ENCODE data around the gene REG1B.

Gene REG1B

GRCh38 chr2:79100285-79100684 is 12.5 kb upstream of the REG1B start:
- H3K9me2 ChIP-seq (replicated peaks; ENCODE audit: insufficient read depth, low read length): no peaks in the 10 kb centered on the region
- no peaks in the 10 kb centered on the region for H3K9me3 ChIP-seq (ENCODE audit: insufficient read depth, low read length)
- no peaks in the 10 kb centered on the region for H3F3A ChIP-seq (ENCODE audit: insufficient read depth)
- no peaks in the 10 kb centered on the region for H3K79me2 ChIP-seq (ENCODE audit: insufficient read depth, low read length)
- H2AFZ ChIP-seq (ENCODE audit: low read depth, low read length, severe bottlenecking): no peak overlapping the region
- TF ChIP-seq, protein P1, sequence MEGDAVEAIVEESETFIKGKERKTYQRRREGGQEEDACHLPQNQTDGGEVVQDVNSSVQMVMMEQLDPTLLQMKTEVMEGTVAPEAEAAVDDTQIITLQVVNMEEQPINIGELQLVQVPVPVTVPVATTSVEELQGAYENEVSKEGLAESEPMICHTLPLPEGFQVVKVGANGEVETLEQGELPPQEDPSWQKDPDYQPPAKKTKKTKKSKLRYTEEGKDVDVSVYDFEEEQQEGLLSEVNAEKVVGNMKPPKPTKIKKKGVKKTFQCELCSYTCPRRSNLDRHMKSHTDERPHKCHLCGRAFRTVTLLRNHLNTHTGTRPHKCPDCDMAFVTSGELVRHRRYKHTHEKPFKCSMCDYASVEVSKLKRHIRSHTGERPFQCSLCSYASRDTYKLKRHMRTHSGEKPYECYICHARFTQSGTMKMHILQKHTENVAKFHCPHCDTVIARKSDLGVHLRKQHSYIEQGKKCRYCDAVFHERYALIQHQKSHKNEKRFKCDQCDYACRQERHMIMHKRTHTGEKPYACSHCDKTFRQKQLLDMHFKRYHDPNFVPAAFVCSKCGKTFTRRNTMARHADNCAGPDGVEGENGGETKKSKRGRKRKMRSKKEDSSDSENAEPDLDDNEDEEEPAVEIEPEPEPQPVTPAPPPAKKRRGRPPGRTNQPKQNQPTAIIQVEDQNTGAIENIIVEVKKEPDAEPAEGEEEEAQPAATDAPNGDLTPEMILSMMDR (IDR thresholded peaks at IDR 0.05; ENCODE audit: insufficient read depth, low read length, poor library complexity, severe bottlenecking): no peak
- TF ChIP-seq EZH2phosphoT487 (conservative IDR thresholded peaks at IDR 0.05; ENCODE audit: low read length): no peak
- no peak overlapping the region for H3K9ac ChIP-seq (ENCODE audit: low read length)
- no peak overlapping the region for H3K27ac ChIP-seq (ENCODE audit: low read depth, low read length)
- H3K36me3 ChIP-seq (ENCODE audit: low read length): no peaks in the 10 kb centered on the region
- no peaks in the 10 kb centered on the region for H4K20me1 ChIP-seq (ENCODE audit: low read depth, low read length)
- no peaks in the 10 kb centered on the region for H3K27me3 ChIP-seq (ENCODE audit: low read length)
- no peak overlapping the region for H3K4me3 ChIP-seq (ENCODE audit: insufficient read depth, low read length, poor library complexity, severe bottlenecking)
- H3K4me2 ChIP-seq (ENCODE audit: low read depth, low read length, poor library complexity, severe bottlenecking): no peak overlapping the region

DNA sequence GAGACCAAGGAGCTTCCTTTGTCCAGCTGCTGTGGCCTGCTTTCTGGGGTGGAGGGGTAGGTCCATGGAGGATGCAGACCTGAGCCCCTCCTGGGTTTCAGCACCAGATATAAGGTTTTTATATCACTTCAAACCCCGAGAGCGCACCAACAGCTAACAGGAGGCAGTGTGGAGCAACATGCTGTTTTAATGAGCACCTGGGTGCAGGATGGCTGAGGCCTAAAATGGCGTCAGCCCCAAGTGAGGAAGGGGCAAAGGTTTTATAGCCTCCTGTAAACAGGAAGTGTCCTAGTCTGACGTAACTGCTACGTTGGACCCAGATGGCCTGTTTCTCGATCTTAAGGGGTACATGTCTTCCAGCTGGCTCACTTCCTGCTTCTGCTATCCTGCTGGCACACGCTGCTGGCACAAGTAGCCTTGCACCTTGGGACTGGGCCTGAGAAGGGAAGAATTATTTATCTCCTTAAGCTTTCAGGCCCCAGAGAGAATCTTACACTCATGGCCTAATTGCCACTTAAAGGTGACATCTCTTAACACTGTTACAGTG is 11.4 kb upstream of the REG1B start:
- Histone ChIP-seq H3K4me2 (ENCODE audit: low read depth, low read length, poor library complexity, severe bottlenecking) (no peak overlapping the region), H3K36me3 (ENCODE audit: low read length) (no peaks in the 10 kb centered on the region), H3K27me3 (ENCODE audit: low read length) (no peaks in the 10 kb centered on the region), H3K9ac (ENCODE audit: low read length) (no peak overlapping the region), H3F3A (ENCODE audit: insufficient read depth) (no peaks in the 10 kb centered on the region), H4K20me1 (ENCODE audit: low read depth, low read length) (no peaks in the 10 kb centered on the region), H3K27ac (ENCODE audit: low read depth, low read length) (no peak overlapping the region), H3K9me2 (replicated peaks; ENCODE audit: insufficient read depth, low read length) (no peaks in the 10 kb centered on the region), H3K9me3 (ENCODE audit: insufficient read depth, low read length) (no peaks in the 10 kb centered on the region), H3K4me3 (ENCODE audit: insufficient read depth, low read length, poor library complexity, severe bottlenecking) (no peak overlapping the region), H2AFZ (ENCODE audit: low read depth, low read length, severe bottlenecking) (no peak overlapping the region), H3K79me2 (ENCODE audit: insufficient read depth, low read length) (no peaks in the 10 kb centered on the region)
- TF ChIP-seq, protein P1 (IDR thresholded peaks at IDR 0.05; ENCODE audit: insufficient read depth, low read length, poor library complexity, severe bottlenecking): no peak
- no peak for TF ChIP-seq EZH2phosphoT487 (conservative IDR thresholded peaks at IDR 0.05; ENCODE audit: low read length)

DNA sequence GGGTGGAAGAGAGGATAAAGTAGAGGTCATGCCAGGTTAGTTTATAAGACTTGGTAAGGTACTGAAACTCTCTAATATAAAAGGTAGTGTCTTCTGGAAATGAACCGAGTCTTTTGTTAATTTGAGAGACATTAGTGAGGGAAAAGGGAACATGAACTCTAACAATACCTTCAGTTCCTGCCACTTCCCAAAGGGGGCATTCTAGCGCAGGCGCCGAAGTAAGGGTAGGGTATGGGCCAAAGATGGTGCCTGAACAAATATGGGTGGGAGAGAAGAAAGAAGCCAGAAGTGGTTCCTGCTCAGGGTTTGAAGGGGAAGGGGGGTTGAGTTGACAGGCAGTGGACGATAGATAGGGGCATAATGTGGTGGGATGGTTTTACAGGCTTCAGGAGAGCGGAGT is 10.1 kb upstream of the REG1B start:
- no peaks in the 10 kb centered on the region for H4K20me1 ChIP-seq (ENCODE audit: low read depth, low read length)
- H3K27ac ChIP-seq (ENCODE audit: low read depth, low read length): no peak overlapping the region
- H2AFZ ChIP-seq (ENCODE audit: low read depth, low read length, severe bottlenecking): no peak overlapping the region
- H3F3A ChIP-seq (ENCODE audit: insufficient read depth): no peaks in the 10 kb centered on the region
- H3K4me2 ChIP-seq (ENCODE audit: low read depth, low read length, poor library complexity, severe bottlenecking): no peak overlapping the region
- no peak for TF ChIP-seq EZH2phosphoT487 (conservative IDR thresholded peaks at IDR 0.05; ENCODE audit: low read length)
- TF ChIP-seq, protein P1 (IDR thresholded peaks at IDR 0.05; ENCODE audit: insufficient read depth, low read length, poor library complexity, severe bottlenecking): no peak
- H3K79me2 ChIP-seq (ENCODE audit: insufficient read depth, low read length): no peaks in the 10 kb centered on the region
- H3K4me3 ChIP-seq (ENCODE audit: insufficient read depth, low read length, poor library complexity, severe bottlenecking): no peak overlapping the region
- no peaks in the 10 kb centered on the region for H3K9me3 ChIP-seq (ENCODE audit: insufficient read depth, low read length)
- no peaks in the 10 kb centered on the region for H3K36me3 ChIP-seq (ENCODE audit: low read length)
- H3K9ac ChIP-seq (ENCODE audit: low read length): no peak overlapping the region
- H3K27me3 ChIP-seq (ENCODE audit: low read length): no peaks in the 10 kb centered on the region
- no peaks in the 10 kb centered on the region for H3K9me2 ChIP-seq (replicated peaks; ENCODE audit: insufficient read depth, low read length)
